Stimulated activated CD4-positive, alpha-beta T cell treated with anti-CD3 and anti-CD28 coated beads, Interleukin-12 subunit alpha, Interleukin-12 subunit beta, amount 100 ng/mL, for 4 hours (primary cell): ENCODE data around the gene ANGPTL2.

ENCODE experiments used
- DNase-seq: peaks from one replicate; pipeline ENCODE4 v3.0.0-alpha.2; 2020

Gene ANGPTL2

DNA sequence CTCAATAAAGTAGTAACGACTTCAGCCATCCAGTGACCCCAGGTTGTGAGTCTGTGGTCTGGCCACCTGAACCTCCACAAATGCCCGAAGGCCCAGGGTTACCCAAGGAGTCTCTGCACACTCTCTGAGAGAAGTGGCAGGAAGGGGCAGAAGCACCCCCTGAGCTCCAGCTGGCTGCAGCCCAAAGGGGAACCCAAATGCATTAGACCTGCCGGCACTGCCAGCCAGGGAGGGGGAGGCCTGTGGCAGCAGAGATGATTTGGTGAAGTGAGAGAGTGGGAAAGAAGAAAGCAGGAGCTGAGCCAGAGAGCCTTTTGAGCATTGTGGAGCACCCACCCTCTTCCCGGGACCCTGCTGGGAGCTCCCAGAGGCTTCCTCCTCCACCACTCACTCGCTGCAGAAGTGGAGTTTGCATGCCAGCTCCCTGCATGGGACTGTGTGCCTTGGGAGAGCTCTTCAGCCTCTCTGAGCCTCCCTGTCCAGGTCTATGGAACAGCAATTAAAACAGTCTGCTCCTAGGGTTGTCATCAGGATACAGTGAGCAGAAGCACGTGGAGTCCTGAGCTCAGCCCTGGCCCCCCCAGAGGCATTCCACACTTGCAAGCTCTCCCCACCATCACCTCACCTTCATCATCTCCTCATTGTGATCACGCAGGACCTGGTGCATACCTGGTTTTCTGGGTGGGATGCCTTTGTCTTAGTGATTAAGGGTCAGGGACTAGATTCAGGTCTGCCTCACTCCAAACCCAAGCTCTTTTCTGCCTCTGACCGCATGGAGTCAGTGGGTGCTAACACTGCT is 13.8 kb upstream of the ANGPTL2 start:
- DNase-seq: no peak

DNA sequence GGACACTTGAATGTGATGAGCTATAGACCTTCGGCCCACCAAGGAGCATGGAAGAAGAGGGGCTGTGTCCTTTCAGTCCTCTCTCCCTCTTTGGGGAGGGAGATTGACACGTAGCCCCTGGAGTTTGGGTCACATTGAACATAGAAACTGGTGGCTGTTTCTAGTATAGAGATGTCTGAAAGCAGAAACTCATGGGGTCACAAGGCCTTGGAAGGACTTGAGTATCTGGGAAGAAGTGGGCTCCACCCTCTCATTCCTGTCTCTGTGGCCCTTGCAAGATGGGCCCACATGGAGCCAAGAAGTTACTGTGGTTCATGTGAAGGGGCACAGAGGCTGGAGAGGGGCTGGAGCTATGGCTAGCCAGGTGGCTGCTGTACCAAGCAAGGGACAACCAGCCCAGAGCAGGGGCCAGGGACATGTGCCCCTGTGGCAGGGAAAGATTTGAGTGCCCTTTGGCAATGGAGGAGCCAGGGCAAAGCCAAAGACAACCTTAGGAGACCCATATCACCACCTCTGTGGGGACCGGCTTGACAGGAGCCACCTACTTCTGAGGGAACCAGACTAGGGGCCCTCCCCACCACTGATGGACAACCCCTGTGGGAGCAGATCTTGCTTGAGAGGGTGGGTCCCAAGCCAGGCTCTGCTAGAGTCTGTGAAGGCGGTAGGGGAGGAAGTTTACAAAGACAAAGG is 12.8 kb upstream of the ANGPTL2 start:
- DNase-seq: no peak

GRCh38 chr9:127133739-127134167 is 11.3 kb upstream of the ANGPTL2 start:
- DNase-seq: no peak

GRCh38 chr9:127132921-127133647 is 10.6 kb upstream of the ANGPTL2 start:
- no peak for DNase-seq

DNA sequence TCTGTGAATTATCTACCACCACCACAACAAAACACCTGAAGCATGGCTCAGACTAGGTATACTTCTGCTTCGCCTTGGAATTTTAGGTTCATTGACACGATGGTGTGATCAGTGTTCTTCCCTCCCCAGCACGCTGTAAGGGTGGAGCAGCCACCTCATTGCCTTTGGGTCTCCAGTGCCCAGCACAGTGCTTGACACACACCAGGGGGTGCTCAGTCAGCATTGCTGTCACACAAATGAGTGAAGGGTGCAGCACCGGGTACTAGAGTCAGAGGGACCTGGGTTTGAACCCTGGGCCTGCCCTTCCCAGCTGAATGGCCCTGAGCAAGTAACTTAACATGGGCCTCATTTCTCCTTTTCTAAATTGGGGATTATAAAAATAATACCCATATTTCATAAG is 9.9 kb upstream of the ANGPTL2 start:
- no peak for DNase-seq

- no peak for DNase-seq
These were observed 9.4 kb upstream of the ANGPTL2 start for GRCh38 chr9:127131871-127132270.

DNA sequence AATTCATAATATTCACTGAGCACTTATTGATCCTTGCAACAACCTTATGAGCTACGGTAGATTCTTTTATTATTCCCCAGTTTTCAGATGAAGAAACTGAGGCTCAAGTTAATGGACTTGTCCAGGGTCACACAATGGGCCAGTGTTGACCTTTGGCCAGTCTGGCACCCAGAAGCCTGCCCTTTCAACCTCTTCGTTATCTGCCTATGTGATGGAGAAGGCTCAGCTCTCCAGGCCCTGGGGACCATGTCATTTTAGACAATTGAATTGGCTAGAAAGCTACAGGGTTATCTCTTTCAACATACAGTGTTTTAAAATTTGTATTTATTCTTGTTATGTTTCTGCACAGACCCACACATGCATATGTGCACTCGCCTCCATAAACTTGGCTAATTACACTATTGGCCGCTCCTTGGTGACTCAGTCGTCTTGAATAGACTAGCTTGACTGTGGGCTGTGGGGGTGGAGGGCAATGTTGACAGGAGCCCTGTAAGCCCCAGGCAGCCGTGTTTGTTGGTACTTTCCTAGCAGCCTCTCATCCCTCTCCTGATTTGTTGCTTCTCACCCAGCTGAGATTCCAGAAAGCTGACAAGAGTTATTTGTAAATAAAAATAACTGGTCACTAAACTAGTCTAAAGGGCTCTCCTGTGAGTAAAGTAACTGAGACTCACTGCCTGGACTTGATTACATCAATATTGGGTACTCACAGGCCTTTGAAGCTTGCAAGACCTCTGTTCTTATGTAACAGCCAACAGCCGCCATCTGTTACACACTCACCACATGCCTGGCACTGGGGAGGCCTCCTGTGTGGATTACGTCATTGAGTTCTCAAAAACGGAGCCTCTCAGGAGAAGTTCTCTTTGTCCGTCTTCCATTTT is 8.5 kb upstream of the ANGPTL2 start:
- no peak for DNase-seq

DNA sequence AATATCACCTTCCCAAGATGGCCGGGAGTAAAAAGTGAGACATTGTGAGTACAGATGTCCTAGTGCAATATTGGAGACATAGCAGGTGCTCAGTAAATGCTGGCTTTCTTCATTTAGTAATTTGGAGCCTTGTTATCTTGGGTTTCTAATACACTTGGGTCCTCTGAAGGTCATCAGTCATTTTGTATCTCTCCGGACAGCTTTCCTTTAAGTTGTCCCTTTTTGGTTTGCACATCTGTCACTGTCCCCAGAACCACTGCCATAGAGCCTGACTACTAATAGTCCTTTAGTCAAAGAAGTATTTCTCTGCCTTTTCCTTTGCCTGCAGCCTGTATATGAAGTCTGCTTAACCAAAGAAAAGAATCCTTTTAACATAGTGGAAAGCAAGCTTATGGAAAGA is 7.8 kb upstream of the ANGPTL2 start:
- no peak for DNase-seq

- DNase-seq: no peak
These were observed 7.3 kb upstream of the ANGPTL2 start for GRCh38 chr9:127129718-127130085.

- no peak for DNase-seq
These were observed 6.8 kb upstream of the ANGPTL2 start for GRCh38 chr9:127129073-127129717.

DNA sequence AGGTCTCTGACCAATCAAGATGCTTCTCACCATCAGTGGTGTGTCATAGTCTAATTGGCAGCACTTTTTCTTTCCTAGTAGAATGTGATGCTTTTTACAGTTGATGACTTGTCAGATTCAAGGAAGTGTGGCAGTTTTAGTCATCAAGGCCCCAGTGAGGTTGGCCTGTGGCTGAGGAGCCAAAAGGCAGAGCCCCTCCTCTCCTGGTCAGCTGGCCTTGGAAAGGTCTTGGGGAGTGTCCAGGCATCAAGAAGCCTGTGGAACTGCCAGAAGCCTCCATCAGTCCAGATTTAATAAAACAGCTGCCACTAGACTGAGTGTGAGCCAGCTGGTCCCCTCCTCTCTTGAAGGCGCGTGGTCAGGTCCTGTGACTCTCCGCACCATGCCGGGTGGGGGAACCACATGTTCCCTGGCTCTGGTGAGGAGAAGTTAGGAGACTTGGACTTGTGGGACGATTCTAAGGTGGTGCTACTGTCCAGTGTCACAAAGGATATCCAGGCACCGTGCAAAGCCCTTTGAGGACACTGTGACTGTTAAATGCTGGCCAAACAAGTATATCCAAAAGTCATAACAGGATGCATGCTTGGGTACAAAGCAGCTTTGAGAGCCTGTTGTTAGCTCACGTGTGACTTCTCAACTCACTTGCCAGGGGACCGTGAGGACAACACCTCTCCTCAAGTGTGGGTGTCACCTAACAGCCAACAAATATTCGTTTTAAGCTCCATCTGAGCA is 6.1 kb upstream of the ANGPTL2 start:
- DNase-seq: no peak

DNA sequence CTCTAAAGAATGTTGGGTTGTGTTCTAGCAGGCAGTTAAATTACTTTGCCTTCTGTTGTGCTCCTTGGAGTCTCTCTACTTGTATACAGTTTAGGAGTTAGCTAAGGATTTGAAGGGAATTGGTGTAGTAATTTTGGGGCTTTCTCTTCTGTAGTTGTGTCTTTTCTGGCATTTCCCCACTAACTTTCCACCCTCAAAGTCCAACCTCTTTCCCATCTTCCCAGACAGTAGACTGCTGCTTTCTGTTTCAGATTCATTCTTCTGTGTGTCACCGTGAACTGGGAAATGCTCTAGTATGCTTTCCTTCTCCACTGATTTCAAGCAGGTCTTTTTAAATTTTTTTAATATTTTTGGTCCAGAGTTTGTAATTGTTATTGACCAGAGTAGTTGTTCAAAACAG is 4.5 kb upstream of the ANGPTL2 start:
- DNase-seq: no peak

DNA sequence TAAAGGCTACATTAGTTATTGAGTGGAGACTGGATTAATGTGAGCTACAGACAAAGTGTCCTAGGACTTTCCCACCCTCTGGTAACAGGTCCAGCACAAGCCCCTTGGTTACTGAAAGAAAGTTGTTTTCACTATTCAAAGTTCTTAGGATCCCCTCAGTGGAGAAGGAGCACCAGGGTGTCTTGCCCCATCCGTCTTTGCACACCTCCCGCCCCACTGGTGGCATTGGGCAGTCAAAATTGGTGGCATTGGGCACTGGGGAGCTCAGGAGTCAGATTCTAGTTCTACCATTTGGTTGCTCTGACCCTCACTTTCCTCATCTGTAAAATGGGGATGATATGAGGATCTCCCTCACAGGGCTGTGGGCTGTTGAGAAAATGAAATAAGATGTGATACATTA is 2.4 kb upstream of the ANGPTL2 start:
- no peak for DNase-seq

DNA sequence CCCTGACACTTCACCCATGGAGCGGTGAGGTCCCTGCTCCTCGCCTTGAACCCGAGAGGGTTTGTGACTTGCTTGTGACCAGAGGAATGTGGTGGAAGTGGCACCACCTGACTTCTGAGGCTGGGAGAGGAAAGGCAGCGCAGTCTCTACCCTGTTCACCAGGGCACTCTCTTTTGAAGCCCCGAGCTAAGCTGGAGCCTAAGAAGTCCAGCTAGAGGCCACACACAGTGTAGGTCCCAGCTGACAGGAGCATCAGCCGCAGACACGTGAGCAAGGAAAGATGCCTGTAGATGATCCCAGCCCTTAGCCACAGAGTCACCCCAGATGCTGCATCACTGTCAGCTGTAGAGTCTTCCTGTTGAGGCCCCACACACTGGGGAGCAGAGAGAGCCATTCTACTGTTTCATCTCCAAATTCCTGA is 1.7 kb upstream of the ANGPTL2 start:
- DNase-seq: no peak

DNA sequence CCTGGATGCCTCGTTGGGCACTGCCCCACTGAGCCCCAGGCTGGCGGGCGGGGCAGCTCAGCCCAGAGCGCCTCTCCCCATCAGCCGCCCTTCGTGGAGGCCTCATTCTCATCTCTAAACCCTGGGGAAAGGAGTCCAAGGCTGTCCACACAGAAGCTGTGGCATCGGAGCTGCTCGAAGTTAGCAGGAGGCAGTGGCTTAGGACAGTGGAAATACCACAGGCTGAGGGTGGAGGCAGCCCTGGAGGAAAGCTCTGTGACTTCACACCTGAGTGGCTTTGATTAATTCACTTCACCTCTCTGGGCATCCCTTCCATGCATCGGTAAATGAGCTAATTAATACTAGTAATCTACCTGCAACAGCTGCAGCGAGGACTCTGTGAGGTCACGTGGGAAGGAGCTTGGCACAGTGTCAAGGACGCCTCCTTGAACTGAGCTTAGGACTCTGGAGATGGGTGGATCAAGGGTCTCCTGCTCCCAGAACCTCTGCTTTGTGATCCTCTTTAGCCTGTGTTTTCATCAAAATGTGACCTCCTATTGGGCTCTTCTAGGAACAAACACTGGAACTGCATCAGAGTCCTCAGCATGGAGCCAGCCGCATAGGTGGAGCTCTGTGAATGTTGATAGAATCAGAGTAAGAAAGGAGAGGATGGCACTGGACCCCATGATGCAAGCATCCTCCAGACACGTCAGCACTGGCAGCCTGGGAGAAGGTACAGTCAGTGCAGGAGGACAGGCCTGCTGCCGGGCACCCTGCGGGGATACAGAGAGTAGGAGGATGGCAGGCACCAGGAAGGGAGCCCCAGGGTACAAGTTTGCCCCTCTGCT is 842 bp upstream of the ANGPTL2 start:
- no peak for DNase-seq

- no peak for DNase-seq
These were observed 733 bp downstream of the ANGPTL2 start for GRCh38 chr9:127121628-127122175.

DNA sequence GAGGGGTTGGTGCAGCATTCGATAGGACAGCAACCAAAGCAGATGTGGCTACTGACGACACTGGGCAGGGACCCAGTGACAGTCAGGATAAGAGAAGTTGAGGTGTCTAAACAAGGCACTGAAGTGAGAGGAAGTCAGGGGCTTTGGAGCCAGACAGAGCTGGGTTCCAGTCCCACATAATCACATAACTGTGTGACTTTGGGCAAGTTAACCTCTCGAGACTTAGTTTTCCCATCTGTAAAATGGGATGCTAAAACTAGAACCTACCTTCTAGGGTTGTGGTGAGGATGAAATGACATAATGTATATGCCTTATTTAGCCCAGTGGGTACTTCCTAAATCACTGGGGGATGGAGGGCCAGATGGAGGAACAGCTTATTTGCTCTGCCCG is 3.1 kb downstream of the ANGPTL2 start:
- no peak for DNase-seq

- DNase-seq: no peak
These were observed 3.7 kb downstream of the ANGPTL2 start for GRCh38 chr9:127118597-127119319.

DNA sequence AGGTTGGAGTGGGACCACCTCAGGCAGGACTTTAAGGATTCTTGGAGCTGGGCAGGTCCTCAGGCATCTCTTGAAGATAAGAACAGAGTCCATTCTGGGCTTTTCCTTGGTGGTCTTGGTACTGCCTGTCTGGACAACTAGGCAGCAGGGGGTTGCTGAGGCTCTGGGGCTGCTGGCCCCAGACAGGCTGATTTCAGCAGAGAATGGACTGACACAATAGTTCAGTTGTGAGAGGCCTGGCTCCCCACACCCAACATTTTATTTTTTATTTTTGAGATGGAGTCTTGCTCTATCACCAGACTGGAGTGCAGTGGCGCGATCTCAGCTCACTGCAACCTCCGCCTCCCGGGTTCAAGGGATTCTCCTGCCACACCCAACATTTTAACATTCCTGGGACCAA is 4.6 kb downstream of the ANGPTL2 start:
- no peak for DNase-seq

- no peak for DNase-seq
These were observed 5.5 kb downstream of the ANGPTL2 start for GRCh38 chr9:127116957-127117356.
